GM18868 (cell line): ENCODE data around the gene TNNT3.

Source experiments
- ATAC-seq: cut with Tn5 transposase; IDR thresholded peaks from one replicate; pipeline ENCODE4 v1.9.1; 2021; ENCODE audit warnings: mild to moderate bottlenecking, moderate library complexity; ENCODE audit not compliant: unreplicated experiment

Gene TNNT3

DNA sequence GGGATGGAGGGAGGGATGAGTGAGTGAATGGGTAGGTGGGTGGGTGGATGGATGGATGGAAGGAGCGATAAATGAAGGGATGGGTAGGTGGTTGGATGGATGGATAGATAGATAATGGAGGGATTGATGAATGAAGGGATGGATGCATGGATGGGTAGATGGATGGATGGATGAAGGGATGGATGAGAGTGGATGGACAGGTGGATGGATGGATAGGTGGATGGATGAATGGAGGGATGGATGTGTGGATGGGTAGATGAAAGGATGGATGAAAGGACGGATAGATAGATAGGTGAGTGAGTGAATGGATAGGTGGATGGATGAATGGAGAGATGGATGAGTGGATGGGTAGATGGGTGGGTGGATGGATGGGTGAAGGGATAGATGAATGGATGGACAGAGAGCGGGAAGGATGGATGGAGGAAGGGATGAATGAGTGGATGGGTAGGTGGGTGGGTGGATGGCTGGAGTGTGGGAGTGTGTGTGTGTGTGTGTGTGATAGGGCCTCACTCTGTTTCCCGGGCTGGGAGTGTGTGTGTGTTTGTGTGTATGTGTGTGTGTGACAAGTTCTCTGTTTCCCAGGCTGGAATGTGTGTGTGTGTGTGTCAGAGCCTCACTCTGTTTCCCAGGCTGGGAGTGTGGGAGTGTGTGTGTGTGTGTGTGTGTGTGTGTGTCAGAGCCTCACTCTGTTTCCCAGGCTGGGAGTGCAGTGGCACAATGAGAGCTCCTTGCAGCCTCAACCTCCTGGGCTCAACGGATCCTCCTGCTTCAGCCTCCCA lies 25.7 kb upstream of the TNNT3 start:
- no peak for ATAC-seq

DNA sequence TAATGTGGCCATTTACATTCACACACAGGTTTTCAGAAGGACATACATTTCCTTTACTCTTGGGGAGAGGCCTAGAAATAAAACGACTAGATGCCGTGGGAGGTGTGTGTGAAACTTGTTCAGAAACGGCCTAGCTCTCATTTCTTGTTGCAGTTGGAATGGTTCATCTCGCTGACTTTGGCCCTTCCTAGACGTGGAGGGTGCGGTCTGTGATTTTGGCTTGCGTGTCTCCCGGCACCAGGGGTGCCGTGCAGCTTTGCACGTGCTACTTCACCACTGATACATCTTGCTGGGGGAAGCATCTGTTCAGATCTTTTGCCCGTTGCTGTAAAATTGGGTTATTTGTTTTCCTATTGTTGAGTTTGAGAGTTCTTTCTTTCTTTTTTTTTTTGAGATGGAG lies 24.7 kb upstream of the TNNT3 start:
- ATAC-seq, result no peak

DNA sequence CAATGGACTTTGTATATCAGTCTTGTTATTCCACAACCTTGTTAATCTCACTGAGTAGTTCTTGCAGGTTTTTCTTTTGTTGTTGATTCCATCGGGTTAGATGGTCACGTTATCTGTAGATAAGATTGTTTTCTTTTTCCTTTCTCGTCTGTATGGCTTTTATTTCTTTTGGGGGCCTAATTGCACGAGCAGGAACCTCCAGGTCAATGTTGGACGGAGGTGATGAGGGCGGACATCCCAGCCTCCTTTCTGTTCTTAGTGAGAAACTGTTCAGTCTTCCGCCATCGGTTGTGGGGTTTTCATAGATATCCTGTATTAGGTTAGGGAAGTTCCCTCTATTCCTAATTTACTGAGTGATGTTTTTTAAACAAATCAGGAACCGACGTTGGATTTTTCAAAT lies 23.0 kb upstream of the TNNT3 start:
- ATAC-seq, result no peak

DNA sequence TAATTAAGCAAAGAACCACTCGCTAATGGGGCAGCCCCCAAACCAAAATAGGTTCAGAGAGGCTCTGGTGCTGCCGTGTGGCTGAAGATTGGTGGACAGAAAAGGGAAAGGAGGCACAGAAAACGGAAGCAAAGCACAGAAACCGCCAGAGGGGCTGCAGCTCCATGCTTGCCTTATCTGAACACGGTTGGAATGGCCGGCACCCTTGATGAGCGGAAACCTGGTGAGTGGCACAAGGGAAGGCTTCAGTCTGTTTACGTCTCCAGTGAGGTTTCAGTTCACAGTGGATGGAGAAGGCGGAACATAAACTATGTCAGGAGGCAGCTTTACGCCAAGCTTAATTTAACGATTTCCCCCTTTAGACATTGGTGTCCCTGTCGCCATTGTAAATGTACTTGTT lies 22.6 kb upstream of the TNNT3 start:
- no peak for ATAC-seq

DNA sequence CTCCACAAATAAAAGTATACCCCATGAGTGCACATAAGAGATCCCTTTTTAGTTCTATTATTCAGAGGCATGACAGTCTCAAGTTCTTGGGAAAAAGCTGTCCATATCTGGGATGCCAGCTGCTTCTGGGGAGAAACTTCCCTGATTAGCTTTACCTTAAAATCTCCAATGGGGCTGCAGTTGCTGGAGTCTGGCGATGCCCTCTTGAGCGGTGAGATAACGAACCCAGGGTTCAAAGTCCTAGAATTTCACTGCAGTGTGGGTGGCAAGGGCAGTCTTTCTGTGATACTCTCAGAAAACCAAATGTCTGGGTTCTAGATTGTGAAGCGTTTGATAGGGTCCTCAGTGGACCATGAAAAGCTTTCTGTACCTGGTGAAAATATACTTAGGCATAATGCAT lies 20.4 kb upstream of the TNNT3 start:
- ATAC-seq, result no peak

DNA sequence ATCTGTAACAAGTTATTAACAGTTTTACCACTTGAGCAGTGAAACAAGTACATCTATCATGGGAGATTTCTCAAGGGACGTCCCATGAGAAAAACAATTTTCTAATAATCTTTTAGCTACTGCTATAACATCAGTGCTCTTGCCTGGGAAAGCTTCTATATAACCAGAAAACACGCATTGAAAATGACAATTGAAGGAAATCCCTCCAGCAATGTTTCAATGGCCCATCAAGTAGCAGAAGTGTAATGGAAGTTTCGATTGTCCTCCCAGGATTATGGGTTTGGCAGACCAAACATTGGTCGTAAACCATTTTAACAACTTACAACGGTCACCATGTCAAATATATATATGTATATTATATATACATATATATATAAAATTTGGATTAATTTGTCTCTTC lies 19.8 kb upstream of the TNNT3 start:
- ATAC-seq, result no peak

DNA sequence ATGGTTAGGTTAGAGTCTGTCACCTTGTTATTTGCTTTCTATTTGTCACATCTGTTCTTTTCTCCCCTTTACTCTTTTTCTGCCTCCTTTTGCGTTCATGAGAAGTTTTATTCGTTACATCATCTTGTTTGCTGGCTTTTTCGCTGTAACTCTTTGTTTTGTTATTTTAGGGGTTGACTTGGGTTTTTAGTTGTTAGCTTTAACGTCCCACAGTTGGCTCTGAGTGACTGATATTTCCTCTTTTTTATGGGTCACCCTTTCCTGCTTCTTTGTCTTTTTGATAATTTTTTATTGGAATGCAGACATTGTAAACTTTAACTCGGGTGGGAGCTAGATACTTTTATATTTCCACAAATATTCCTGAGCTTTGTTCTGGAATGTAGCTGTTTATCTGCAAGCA lies 13.3 kb upstream of the TNNT3 start:
- ATAC-seq, result no peak

DNA sequence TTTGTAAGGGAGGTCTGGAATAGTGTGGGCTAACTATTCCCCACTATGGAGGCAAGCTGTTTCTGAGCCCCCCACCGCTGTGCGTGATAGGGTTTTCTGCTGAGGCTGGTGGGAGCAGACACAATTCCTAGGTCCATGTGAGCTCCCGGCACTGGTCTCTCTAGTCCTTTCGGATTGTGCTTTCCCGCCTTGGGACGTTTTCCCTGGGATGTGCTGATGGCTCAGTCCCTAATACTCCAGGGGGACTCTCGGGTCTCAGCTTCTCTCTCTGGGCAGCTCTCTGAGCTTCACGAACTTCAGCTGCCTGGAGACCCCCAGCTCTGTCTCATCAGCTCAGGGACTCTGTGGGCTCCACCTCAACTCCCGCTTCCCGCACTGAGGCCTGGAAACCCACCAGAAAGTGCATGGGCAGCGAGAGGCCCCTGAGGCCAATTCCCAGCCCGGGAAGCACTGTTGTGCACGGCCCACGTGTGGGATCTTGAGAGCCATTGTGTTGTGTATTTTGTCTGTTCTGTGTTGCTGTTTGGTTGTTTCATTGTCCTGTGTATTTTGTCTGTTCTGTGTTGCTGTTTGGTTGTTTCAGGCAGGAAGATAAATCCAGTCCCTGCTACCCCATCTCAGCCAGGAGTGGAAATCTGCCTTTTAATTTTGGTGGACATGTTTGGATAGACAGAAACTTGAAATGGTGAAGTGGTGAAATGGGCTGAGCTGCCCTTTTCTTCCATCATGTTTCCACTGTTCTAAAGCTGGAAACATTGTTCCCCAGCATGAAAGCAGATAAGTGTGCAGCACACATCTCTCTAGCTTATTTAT lies 12.7 kb upstream of the TNNT3 start:
- no peak for ATAC-seq

DNA sequence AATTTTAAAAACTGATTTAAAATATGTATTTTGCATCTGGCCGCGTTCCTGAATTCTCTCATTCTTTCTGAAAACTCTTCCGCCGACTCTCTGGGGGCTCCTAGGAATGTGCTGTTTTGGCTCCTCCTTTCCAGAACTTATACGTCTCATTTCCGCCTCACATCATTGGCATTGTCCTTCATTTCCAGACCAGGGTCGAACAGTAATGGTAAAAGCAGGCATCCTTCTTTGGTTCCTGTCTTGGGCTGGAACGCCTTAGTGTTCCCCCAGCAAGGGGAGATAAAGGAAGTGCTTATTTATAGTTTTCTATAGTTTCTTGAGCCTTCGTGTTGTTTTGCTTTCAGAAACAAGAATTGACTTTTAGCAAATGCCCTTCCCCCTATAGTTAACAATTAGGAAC lies 10.9 kb upstream of the TNNT3 start:
- no peak for ATAC-seq

DNA sequence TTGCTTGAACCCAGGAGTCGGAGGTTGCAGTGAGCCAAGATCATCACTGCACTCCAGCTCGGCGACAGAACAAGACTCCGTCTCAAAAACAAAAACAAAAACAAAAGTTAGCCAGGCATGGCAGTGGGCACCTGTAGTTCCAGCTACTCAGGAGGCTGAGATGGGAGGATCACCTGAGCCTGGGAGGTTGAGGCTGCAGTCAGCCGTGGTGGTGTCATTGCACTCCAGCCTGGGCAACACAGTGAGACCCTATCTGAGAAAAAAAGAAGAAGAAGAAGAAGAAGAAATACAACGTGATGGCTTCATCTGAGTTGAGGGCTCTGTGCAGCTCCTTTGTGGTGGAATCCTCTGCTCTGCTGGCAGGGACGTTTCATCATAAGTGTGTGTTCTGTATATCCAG lies 10.0 kb upstream of the TNNT3 start:
- ATAC-seq, result no peak

DNA sequence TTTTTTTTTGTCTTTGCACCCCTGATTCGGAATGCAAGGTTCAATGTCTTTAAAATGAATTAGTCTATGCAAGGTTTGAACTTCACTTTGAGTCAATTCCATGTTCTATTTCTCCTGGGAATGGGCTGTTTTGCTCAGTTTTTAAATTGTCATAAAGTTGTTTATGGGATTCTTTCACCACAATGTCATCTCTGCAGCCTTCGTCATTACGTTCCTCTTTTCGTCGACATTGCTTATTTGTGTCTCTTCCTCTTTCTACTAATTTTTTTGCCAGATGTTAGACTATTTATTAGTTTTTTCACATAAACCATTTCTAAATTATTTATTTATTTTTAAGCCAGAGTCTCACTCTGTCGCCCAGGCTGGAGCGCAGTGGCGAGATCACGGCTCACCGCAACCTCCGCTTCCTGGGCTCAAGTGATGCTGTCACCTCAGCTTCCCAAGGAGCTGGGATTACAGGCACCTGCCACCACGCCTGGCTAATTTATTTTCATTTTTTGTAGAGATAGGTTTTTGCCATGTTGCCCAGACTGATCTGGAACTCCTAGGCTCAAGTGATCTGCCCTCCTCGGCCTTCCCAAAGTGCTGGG lies 7.1 kb upstream of the TNNT3 start:
- no peak for ATAC-seq

DNA sequence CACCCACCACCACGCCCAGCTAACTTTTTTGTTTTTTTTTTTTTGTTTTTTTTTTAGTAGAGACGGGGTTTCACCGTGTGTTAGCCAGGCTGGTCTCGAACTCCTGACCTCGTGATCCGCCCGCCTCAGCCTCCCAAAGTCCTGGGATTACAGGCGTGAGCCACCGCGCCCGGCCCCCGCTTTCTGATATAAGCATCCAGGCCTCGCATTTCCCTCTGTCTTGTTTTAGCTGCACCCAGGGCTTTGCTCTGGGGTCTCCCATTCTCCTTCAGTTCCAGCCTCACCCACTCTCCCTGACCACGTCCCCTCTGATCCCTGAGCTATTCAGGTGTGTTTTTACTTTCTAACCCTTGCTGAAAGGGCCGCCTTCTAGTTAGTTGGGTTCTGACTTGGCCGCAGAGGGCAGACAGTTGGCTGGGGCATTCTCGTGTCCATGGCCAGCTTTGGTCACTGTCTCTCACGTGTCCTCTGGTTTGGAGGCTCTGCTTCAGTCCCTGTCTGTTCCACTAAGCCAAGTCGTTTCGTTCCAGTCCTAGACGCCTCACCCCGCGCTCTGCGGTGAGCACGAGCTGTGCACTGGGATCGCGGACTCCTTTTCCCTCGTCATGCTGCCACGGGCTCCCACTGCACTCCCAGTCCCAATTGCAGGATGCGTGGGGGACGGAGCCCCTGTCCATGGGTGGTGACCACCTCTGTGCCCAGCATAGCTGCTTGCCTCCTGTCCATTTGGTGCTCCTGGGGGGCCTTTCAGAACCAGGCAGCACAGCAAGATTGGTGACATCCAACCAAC lies 6.0 kb upstream of the TNNT3 start:
- ATAC-seq, result no peak

DNA sequence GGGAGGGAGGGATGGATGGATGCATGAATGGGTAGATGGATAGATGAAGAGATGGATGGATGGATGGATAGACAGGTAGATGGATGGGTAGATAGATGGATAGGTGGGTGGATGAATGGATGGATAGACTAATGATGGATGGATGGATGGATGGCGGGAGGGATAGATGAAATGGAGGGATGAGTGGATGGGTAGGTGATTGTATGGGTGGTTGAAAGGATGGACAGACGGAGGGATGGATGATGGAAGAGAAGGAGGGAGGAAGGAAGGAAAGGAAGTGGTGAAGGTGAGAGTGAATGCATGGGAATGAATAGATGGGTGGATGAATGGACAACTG lies 3.7 kb upstream of the TNNT3 start:
- ATAC-seq, result no peak

DNA sequence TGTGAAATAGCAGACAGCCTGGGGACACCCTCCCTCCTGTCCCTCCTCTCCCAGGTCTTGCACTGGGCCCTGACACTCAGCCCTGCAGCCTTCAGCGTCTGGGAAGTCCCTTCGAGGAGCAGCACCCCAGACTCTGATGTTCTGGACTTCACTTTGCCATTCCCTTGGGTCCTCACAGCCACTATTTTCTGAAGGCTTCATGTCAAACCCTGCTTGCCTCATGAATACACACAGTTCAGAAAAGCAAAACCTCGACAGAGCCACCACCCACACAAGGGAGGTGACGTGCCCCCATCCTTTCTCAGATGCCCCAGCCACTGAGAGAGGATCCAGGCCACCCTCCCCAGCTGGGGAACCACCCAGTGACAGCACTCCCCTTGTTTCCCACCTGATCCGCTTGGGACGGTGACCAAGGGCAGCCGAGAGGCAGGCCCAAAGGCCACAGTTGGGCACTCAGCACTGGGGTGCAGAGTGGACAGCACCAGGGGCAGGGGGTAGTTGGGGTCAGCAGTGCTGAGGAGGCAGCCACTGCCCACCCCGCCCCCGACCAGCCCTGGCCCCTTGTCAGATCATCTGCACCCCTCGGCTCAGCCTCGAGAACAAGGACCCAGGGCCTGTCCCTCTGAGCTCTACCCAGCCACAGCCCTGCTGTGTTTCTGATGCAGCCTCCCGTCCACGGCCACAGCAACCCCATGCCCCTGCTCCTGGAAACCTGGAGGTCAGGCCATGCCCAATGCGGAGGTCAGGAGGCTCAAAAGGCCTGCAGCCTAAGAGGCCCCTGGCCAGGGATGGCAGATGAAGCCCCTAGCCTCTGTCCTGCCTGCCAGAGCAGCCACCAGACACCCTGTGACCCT lies 3.1 kb upstream of the TNNT3 start:
- ATAC-seq, result peak; percentile 47

DNA sequence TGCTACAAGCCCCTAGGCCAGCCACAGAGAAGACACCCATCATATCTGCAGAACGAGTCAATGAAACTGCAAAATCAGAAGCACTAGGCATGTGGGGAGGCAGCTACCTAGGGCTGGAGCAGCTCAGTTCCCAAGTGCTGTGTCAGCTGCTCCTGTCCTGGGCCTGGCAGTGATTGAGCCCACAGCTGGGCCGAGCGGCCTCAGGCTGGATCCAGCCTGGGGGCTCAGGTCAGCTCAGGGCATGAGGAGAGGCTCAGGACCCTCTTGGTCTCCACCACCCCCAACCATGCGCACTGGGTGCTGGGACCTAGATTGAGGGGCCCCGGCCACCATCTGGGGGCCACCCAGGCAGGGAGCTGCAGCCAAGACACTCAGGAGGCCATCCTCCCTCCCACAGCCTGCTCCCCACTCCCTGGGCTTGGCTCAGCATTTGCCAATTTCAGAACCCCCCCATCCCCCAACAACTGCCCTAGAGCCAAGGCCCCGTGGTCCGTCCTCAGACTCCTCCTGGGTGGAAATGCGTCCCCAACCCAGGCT lies 2.4 kb upstream of the TNNT3 start:
- no peak for ATAC-seq

DNA sequence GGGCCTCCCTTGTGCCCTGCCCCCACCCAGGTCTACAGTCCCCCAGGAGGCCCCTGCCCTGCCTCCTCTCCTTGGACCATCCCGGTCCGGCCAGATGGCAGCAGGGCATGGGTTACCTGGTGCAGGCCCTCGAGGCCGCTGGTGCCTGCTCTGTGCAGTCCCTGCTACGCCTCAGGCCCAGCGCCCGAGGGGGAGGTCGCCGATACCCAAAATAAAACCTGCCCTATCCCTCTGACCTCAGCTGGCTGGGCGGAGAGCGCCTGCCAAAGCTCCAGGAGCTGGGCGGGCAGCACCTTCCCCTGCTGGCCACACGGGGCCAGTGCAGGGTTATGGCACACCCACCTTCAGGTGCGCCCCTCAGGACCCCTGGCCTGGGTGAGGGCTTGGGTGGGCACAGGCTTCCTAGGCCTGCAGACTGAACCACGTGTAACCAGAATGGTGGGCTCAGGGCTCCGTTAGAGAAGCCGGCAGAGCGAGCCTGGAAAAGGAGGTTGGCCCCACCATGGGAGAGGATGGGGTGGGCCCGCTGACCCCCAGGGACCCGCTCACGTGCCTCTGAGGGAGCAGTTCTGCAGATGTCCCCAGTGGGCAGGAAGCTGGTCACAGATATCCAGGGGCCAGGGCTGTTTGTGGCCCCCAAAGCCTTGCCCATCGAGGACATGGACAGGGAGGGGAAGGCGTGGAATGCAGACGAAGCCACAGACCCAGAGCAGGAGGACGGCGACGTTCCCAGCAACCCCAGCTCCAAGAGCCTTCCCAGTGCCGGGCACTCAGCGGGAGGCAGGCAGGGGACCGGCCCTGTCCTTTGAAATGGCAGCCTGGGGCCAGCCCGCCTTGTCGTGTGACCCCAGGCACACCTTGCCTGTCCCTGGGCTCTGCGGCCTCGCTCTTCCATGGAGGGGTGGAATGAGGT lies 1.7 kb upstream of the TNNT3 start:
- no peak for ATAC-seq

DNA sequence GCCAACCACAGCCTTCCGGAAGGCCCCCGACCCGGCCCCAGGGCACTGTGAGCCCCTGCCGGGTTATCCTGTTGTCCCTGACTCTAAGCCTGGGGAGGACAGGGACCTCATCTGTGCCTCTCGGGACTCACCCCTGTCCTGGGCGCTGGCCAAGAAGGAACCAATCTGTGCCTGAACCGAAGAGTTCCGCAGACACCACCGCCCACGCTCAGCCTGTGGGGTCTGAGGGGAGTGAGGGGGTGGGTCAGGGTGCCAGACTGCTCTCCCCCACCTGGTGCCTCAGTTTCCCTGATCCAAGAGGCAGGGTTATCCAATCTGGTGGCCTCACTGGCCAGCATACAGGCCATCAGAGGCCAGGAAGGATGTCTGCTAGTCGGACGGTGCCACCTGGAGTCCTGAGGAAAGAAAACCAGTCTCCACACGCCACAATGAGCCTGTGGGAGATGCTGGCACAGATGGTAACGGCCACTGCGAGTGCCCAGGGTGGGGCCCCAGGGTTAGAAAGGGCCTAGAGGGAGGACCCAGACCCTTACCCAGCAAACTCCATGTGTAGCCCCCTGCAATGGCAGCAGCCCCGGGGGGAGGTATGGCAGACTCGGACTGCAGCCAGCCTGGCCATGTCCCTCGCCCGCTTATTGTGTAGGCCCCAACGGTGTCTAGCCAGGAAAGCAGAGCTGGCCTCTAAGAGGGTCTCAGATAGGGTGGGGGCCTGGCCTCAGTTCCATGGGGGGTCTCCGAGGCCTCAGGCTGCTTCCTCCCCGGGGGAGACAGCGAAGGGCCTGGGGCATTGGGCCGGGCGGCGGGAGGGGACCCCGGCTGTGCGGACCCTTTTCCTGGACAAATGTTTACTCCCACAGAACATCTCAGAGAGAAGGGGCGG lies 827 bp upstream of the TNNT3 start:
- no peak for ATAC-seq
